Osteocyte (in vitro differentiated cells): ENCODE measurements around the gene ANP32E. TPM values are rescaled to one million over a fixed set of nuclear protein-coding genes. Genes with fewer than 3 reads are reported as not detected.
"Not testable (repeated sequence)": the region's sequence is repeated elsewhere in the genome, so short reads cannot be mapped to it uniquely, and the experiment has no call there.

Source experiments
- DNase-seq: peaks from one replicate; pipeline ENCODE4 v3.0.0; 2021; ENCODE audit warnings: mixed read lengths; ENCODE audit not compliant: unreplicated experiment; ENCODE audit errors: extremely low spot score
- H3K27ac Mint-ChIP-seq: one replicate; pipeline ENCODE4 v1.8.0; 2021; ENCODE audit warnings: mild to moderate bottlenecking, mixed read lengths; ENCODE audit not compliant: unreplicated experiment
- H3K27me3 Mint-ChIP-seq: one replicate; pipeline ENCODE4 v1.8.0; 2021; ENCODE audit warnings: mixed read lengths; ENCODE audit not compliant: unreplicated experiment
- H3K36me3 Mint-ChIP-seq: one replicate; pipeline ENCODE4 v1.8.0; 2021; ENCODE audit warnings: mixed read lengths; ENCODE audit not compliant: unreplicated experiment
- H3K4me1 Mint-ChIP-seq: one replicate; pipeline ENCODE4 v1.8.0; 2021; ENCODE audit warnings: mixed read lengths; ENCODE audit not compliant: unreplicated experiment
- H3K4me3 Mint-ChIP-seq: one replicate; pipeline ENCODE4 v1.8.0; 2021; ENCODE audit warnings: mild to moderate bottlenecking, moderate library complexity, mixed read lengths; ENCODE audit not compliant: unreplicated experiment
- H3K9me3 Mint-ChIP-seq: one replicate; pipeline ENCODE4 v1.8.0; 2021; ENCODE audit warnings: mixed read lengths; ENCODE audit not compliant: unreplicated experiment
- total RNA-seq: library from RNA; stranded (reverse); gene quantifications from 2 replicates; pipeline ENCODE4 v1.2.1, GENCODE V29; 2021
- TF ChIP-seq, protein P1 (sequence below): fragments of 200-600 bp; sonication (generic); IDR thresholded peaks from 2 replicates; pipeline ENCODE4 v1.5.0; 2021; ENCODE audit warnings: antibody characterized with exemption, mild to moderate bottlenecking, moderate library complexity

The ANP32E gene
- total RNA-seq, 1 donor from 2014 or later, result 29.5 TPM

DNA sequence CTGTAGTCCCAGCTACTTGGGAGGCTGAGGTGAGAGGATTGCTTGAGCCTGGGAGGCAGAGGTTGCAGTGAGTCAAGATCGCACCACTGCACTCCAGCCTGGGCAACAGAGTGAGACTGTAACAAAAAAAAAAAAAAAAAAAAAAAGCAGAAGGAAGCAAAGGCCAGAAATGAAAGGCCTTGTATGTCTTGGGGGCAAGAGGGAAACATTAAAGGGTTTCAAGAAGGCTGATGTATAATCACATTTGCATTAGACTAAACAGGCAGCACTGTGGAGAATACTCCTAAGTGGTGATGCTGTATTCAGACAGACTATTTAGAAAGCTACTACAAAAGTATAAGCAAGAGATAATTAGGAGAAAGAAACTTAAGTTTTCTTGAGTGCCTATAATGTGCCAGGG lies 10.4 kb downstream of the ANP32E start:
- H3K27me3 Mint-ChIP-seq, result no peaks in the 10 kb centered on the region
- peaks cover 25% of the 10 kb centered on the region for H3K36me3 Mint-ChIP-seq
- DNase-seq, result no peak
- no peaks in the 10 kb centered on the region for H3K9me3 Mint-ChIP-seq
- H3K4me1 Mint-ChIP-seq, result no peaks in the 10 kb centered on the region
- H3K4me3 Mint-ChIP-seq, result no peak overlapping the region
- TF ChIP-seq, protein P1, sequence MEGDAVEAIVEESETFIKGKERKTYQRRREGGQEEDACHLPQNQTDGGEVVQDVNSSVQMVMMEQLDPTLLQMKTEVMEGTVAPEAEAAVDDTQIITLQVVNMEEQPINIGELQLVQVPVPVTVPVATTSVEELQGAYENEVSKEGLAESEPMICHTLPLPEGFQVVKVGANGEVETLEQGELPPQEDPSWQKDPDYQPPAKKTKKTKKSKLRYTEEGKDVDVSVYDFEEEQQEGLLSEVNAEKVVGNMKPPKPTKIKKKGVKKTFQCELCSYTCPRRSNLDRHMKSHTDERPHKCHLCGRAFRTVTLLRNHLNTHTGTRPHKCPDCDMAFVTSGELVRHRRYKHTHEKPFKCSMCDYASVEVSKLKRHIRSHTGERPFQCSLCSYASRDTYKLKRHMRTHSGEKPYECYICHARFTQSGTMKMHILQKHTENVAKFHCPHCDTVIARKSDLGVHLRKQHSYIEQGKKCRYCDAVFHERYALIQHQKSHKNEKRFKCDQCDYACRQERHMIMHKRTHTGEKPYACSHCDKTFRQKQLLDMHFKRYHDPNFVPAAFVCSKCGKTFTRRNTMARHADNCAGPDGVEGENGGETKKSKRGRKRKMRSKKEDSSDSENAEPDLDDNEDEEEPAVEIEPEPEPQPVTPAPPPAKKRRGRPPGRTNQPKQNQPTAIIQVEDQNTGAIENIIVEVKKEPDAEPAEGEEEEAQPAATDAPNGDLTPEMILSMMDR, result no peak
- no peak overlapping the region for H3K27ac Mint-ChIP-seq

DNA sequence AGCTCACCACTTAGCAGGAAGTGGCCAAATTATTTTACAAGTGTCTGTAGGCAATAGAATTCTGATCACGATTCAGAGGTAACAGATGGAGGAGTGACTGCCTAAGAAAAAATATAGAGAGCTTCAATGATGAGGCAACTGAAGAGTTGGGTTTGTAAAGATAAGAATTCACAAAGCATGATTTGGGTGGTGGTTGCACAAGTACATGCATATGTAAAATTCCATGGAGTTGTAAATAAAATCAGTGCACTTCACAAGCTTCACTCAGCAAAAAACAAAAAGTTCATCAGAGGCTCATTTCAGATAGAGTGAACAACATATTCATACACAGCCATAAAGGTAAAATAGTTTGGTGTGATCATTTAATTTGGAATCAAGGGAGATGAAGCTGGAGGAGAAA lies 10.9 kb downstream of the ANP32E start:
- Mint-ChIP-seq H3K4me1 (no peaks in the 10 kb centered on the region), H3K9me3 (no peaks in the 10 kb centered on the region), H3K4me3 (no peak overlapping the region), H3K36me3 (peaks cover 23% of the 10 kb centered on the region), H3K27me3 (no peaks in the 10 kb centered on the region), H3K27ac (no peak overlapping the region)
- no peak for DNase-seq
- TF ChIP-seq, protein P1, result no peak

DNA sequence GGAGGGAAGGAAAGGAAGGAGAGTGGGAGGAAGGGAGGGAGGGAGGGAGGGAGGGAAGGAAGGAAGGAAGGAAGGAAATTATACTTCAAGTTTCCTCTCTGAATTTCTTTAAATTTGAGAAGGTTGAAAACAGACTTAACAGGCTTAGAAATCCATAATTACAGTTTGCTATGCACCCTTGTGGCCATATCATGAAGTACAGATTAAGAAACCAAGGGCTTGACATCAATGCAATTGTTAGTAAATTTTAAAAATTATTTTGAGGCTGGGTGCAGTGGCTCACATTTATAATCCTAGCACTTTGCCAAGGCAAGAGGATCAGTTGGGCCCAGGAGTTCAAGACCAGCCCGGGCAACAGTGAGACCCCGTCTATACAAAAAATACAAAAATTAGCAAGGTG lies 14.4 kb downstream of the ANP32E start:
- Mint-ChIP-seq H3K36me3 (peaks cover 13% of the 10 kb centered on the region), H3K4me3 (no peak overlapping the region), H3K4me1 (no peaks in the 10 kb centered on the region), H3K27me3 (no peaks in the 10 kb centered on the region), H3K9me3 (no peaks in the 10 kb centered on the region), H3K27ac (no peak overlapping the region)
- DNase-seq, result no peak
- TF ChIP-seq, protein P1, result peak; percentile 59

DNA sequence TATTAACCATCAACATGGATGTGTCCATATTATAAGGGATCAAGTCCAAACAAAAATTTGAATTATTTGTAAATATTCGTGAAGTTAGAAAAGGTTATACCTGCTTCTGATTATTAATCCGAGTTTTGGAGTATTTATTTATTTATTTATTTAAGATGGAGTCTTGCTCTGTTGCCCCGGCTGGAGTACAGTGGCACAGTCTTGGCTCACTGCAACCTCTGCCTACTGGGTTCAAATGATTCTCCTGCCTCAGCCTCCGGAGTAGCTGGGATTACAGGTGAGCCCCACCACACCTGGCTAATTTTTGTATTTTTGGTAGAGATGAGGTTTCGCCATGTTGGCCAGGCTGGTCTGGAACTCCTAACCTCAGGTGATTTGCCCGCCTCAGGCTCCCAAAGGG lies 20.1 kb downstream of the ANP32E start:
- H3K27me3 Mint-ChIP-seq, H3K9me3 Mint-ChIP-seq, H3K36me3 Mint-ChIP-seq, H3K27ac Mint-ChIP-seq, H3K4me3 Mint-ChIP-seq: not testable (repeated sequence)
- peak; percentile 8 for DNase-seq
- peaks cover 15% of the 10 kb centered on the region for H3K4me1 Mint-ChIP-seq

DNA sequence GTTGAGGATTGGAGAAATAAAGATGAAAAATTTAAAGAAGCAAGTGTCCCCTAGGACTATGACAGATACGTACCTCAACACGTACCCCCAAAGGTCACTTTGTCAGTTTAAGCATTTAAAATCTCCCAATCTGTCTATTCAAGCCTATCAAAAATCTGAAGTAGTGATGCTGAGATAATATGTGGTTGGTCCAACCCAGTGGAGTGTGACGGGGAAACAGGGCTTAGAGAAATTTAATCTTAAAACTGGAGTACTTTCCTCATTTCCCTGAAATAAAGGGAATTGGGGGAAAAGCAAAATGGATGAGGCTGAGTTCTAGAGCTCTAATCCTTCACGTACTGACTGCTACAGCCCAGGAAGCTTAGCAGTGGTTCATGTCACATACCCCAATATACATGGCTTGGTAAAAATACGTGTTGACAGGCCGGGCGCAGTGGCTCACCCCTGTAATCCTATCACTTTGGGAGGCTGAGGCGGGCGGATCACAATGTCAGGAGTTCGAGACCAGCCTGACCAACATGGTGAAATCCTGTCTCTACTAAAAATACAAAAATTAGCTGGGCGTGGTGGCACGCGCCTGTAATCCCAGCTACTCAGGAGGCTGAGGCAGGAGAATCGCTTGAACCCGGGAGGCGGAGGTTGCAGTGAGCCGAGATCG lies 21.7 kb downstream of the ANP32E start:
- not testable (repeated sequence) for H3K36me3 Mint-ChIP-seq, H3K27me3 Mint-ChIP-seq, H3K9me3 Mint-ChIP-seq
- H3K4me1 Mint-ChIP-seq, result peaks cover 15% of the 10 kb centered on the region
- peak overlapping the region; percentile 83 for H3K4me3 Mint-ChIP-seq
- peak; percentile 19 for DNase-seq
- H3K27ac Mint-ChIP-seq, result peak overlapping the region; percentile 85

DNA sequence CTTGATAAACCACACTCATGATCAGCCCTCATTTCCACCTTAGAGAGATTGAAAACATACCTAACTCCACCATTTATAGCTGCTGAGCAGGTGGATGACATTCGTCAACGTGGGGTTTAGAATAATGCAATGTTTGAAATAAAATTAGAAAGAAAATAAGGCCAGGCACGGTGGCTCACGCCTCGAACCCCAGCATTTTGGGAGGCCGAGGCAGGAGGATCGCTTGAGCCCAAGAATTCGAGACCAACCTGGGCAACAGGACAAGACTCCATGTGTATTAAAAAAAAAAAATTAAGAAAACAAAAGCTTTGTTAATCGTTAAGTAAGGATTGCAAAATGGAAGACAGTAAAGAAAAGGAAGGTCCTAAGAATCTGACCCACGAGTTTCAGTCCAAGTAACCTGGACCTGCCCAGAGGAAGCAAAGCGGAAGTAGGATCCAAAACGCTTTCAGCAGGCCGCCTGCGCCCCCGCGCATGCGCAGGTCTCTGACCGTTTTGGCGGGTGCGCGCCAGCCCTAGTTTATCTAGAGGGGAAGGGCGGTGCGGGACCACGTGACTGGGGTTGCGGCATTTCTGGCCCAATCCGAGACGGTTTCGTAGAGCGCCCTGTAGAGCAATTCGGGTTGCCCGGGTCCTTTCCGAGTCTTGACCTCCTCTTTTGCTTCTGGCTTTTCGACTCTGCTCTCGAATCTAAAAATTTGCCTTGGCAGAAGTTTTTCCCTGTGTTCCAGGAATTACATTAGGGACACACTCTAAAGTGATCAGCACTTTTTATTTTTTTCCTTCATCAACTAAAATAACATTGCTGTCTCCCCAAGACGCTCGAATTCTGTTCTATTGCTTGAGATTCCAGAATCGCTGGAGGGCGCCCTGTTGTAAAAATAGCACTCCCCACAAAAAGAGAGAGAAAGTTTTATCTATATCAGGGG lies 22.5 kb downstream of the ANP32E start:
- TF ChIP-seq, protein P1, result peak; percentile 41
- peak; percentile 94 for DNase-seq
- H3K9me3 Mint-ChIP-seq, result no peaks in the 10 kb centered on the region
- H3K27me3 Mint-ChIP-seq, result no peaks in the 10 kb centered on the region
- H3K36me3 Mint-ChIP-seq, result no peaks in the 10 kb centered on the region
- peaks cover 15% of the 10 kb centered on the region for H3K4me1 Mint-ChIP-seq
- H3K4me3 Mint-ChIP-seq, result peak overlapping the region; percentile 83
- peak overlapping the region; percentile 85 for H3K27ac Mint-ChIP-seq
